Measurements from ENCODE around the gene PLA2G4E.

Gene PLA2G4E

DNA sequence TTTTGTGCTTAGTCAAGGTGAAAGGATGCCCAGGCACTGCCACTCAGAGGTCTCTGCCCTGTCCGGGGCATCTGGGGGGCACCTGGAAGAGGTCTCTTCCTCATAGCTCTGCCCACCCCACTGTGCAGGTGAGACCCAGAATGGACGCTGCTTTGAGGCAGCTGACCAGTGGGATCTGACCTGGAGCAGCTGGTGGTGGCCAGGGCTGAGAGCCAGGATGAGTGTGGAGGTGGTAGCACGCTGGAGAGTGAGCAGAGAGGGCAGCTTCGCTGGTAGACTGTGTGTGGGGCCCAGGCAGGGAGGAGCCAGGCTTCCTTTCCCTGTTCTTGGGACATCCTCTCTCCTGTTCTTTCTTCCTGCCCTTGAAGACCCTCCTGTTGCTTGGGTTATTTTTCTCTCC, 32.2 kb upstream of the PLA2G4E start:
- DNase-seq (ENCODE audit: low read depth) = no peak

DNA sequence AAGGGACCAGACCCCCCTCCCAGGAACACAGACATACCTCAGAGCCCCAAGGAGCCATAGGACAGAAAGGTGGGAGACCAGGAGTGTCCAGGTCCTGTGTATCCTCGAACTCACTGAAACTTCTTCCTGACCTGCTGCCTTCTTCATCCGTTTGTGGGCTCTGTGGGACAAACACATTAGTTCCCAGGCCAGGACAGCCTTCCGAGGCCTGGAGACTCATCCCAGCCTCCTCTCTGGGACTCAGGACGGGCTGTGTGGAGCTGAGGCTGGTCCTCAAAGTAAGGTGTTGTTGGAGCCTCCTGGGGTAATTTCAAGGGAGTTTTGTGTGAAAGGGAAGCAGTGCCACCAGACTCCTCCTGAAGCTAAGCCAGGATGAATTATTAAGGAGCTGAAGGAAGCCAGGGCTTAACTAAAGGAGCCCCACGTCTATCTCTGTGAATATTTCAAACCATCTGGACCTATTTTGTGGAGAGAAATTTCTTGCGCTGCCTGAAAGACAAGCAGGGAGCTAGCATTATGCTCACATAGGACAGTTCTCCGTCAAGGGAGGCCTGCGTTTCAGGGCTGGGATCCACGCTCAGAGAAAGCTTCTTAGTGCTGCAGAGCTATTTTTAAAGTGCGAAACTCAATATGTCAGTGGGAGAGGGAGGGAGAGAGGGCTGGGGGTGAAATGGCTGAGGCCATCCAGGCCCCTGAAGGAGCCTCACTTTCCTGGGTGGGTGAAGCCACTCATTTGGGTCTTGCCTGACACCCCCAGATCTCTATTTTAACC, 29.8 kb upstream of the PLA2G4E start:
- DNase-seq (ENCODE audit: low read depth) = no peak

DNA sequence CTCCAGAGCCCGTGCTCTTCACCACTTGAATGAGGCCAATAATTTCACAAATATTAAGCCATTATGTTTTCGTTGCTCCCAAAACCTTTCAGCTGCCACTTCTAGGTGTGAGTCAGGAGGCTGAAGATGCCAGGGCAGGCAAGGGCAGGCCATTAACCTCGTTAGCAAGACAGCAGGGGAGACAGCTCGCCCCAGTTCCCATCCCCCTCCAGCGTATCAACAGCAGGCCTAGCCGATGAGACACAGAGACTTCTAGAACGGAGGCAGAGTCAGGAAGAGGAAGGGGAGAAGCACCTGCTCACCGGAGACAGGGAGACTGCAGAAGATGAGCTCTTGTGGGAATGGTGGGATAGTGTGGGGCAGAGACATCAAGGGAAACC, 28.0 kb upstream of the PLA2G4E start:
- DNase-seq (ENCODE audit: low read depth) = no peak

DNA sequence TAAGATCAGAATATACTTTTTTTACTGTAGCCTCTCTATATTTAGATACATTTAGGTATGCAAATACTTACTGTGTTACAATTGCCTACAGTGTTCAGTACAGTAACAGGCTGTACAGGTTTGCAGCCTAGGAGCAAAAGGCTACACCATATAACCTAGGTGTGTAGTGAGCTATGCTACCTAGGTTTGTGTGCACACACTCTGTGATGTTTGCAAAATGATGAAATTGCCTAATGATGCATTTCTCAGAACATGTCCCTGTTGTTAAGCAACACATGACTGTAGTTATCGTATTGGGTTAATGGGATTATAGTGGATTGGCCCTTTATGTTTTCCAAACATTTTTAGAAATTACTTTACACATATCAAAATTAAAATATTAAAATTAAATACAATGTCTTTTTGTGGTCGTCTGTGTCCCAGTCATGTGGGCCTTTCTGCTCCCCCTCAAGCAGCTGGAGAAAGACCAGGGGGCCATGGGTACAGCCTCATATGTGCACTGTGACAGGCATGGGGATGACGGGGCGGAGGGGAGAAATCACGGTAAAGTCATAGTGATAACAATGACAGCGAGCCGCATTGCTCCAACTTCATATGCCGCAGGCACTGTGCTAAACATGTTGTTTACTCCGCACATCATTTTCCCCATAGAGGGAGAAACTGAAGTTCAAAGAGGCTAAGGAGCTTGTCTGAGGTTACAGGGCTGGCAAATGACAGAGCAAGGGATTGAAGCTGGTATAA, 27.4 kb upstream of the PLA2G4E start:
- no peak for DNase-seq (ENCODE audit: low read depth)

DNA sequence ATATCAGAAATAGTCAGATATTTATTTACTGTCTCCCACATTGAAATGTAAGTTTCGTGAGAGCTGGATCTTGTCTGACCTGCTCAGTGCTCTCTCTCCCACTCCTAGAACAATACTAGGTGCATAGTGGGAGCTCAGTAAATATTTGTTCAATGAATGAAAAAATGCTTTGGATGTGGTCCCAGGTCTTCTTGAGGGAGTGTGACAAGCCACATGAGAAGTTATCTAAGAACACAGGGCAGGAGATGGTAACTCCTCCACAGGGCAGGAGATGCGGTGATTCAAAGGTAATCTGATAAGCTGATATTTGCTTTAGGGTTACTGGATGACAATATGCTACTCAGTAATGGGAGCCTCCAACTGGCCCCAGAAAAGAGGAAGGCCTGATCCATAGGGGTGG, 25.8 kb upstream of the PLA2G4E start:
- DNase-seq (ENCODE audit: low read depth) = no peak

DNA sequence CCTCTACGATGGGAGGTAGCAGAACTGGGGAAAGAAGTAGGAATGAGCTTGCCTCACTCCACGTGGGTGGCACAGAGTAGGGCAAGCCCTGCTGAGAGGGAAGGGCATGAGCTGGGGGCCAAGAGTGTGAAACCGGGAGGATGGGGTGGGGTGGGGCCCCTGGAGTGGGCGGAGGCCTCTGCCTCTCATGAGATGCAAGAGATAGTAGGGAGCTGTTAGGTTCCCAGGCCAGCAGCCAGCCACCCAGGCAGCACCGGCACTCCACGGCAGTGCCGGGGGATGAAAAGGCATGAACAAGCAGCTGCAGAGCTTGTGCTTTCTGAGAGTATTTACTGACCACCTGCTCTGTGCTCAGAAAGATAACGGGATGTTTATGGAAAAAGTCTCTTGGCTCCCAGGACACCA, 24.4 kb upstream of the PLA2G4E start:
- DNase-seq (ENCODE audit: low read depth) = no peak

DNA sequence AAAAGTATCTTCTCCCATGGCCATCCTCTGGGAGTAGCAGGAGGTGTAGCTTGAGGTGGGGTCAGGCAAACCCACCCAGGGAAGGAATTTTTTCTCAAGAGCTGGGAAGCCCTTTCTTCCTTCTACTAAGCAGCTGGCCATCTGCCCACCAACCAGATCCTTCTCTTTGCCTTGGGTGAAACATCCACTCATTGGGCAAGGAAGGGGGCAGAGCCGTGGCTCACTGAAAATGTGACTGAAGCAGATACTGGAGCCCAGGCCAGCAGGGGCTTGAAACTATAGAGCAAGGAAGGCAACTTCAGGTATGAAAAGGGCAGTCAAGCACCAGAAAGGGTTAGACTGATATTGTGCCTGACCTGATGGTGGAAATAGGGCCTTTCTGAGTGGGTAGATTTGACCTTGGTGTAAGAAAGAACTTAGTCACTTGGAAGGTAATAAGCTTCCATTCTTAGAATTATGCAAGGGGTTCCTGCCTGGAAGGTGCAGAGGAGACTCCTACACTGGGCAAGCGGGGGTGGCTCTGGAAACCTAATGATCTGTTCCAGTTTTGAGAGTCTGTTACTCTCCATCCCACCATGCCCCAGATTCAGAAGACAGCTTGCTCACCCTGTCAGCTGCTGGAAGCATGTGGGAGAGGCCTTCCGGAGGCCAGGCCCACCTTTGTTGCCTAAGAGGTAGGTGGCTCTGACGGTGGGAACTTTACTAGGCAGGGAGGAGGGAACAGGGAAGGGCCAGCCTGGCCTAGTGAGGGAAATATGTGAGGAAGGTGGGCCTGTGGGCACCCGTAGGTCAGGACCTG, 22.0 kb upstream of the PLA2G4E start:
- DNase-seq (ENCODE audit: low read depth) = no peak

DNA sequence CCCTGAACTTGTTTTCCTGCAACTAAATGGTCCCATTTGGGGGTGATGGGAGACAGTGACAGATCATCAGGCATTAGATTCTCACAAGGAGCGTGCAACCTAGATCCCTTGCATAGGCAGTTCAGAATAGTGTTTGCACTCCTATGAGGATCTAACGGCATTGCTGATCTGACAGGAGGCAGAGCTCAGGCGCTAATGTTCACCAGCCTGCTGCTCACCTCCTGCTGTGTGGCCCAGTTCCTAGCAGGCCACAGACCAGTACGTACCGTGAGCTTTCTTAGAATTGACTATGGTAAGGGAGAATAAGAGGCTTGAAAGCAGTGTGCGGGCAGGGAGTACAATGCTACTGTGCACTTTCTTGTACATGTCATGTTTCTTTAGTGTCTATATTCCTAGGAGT, 17.6 kb upstream of the PLA2G4E start:
- DNase-seq (ENCODE audit: low read depth) = no peak

DNA sequence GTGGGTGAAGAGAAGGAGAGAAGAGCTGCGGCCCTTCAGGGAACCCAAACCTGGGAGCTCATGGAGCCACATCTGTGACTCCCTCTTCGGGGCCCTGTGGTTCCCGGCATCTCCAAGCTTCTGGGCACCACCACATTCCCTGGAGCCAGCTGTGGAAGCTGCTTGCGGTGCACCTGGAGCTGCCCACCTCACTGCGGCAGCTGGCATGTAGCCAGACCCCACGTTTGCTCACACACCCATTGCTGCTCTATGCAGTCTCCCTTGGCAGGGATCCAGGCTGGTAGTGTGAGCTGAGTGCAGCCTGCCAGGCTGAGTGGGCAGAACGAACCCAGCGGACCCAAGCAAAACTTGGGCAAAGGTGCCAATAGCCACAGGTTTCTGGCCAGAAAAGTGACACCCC, 16.8 kb upstream of the PLA2G4E start:
- DNase-seq (ENCODE audit: low read depth) = no peak

DNA sequence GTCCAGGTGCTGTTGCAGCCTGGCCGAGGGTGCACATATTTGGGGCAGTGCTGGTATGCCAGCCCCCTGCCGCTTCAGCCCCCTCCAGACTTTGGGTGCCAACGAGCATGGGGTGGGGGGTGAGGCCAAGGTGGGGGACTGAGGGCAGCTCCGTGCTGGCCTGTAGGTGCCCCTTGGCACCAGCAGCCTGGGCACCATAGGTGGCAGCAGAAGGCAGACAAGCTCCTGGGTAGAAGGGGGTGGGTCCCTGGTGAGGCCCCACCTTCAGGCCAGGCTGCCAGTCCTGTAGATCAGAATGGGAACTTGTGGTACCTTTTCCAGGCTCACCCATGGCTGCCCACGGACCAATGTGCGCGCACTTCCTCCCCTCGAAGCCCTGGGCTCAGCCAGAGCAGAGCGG, 16.1 kb upstream of the PLA2G4E start:
- no peak for DNase-seq (ENCODE audit: low read depth)

DNA sequence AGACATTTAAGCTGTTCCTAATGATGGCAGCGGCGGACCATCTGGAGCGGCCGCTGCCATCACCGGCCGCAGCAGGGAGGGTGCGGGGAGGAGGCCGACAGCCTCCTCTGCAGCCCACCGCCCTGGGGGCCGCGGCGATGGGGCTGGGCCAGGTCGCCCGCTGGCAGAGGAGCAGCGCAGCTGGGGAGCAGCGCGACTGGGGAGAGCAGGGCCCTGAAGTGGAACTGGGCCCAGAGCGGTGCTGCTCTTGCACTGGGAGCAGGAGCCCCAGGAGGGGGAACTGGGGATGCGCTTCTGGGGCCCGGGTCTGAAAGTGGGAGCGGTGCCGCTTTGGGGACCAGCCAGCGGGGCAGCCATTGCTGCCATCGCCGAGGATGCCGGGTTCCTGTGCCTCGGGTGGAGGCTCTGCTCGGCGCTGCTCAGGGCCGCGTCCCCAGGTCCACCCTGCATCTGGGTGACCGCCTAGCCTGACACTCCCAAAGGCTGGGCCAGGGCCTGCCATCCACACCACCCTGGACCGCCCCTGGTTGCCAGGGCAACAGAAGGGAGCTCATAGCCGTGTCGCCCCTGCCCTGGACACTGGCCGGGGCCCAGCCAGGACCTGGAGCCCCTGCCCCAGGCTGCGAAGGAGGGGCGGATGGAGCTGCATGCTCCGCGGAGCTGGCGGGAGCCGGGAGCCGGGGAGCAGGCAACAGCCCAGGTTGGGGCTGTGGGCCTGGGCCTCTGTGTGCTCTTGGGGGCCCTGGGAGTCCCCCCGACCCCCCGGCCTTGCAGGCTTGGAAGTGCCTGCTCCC, 15.5 kb upstream of the PLA2G4E start:
- no peak for DNase-seq (ENCODE audit: low read depth)

DNA sequence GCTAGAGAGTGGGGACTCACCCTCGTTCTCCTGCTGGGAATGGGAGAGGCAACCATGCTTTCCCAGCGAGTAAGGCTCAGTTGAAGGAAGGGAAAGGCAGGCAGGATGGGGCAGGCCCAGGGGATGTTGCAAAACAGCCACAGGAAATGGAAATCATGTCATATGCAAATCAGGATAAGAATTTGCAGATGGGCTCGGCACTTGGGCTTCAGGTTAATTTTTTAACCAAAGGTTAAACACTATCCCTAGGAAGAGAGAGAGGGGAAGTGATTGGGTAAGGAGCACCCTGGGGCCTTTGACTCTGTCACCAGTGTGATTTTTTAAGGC, 14.6 kb upstream of the PLA2G4E start:
- no peak for DNase-seq (ENCODE audit: low read depth)

DNA sequence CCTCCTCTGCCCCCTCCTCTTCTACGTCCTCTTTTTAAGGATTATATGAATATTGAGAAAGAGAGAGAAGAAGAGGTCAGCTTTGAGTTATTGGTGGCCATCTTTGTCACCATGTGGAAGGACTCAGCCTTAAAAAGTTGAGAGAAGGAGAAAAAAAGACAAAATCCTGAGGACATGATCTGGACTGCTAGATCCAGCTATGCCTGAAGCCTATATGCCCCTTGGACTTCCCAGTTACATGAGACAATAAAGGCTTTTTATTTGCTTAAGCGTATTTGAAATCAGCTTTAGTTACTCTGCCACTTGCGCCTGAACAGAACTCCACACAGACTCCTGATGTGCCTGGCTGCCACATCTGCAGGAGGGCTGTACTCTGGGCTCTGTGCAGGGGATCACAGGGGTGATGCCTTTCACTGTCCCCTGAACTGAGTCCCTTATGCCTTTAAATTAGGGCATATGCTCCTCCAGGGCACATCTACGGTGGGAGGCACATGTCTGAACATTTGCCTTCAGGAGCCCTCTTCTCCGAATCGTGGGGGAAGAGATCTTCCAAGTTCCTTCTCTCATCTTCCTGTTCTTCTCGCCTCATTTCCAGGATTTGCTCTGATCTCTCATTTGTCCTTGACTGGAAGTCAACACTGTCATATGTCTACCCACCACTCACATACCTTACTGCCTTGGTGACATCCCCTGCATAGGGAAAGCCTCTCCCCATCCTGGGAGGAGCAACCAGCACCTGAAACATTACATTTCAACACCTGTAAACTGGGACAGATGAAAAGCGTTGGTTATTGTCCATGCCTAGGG, 14.0 kb upstream of the PLA2G4E start:
- no peak for DNase-seq (ENCODE audit: low read depth)

DNA sequence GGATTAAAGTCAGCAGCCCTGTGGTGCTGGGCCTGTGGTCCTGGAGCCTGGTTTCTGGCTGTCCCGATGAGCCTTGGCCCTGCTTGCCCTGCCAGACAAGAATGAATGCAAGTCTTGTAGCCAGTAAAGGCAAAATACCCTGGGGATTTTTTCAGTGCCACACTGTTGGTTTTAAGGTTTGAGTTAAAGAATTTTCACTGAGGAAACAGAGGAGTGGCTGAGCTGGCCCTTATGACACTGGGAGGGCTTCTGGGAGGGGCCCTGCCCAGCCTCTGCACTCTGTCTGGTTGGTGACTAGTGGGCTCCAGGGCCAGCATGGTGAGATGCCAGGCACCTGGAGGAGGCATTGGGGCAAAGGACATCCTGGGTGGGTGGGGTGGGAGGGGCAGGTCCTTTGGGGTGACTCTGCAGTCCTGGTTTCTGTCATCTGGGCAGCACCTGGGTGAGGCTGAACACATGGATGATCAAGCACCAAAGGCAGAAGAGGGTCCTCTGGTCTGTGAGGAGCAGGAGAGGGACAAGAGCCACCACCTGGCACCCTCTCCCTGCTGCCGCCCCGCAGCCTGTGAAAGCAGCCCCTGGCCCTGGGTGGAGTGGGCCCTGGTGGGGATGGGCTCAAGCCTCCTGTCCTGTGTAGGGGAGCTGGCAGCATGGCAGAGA, 12.5 kb upstream of the PLA2G4E start:
- DNase-seq (ENCODE audit: low read depth) = no peak

DNA sequence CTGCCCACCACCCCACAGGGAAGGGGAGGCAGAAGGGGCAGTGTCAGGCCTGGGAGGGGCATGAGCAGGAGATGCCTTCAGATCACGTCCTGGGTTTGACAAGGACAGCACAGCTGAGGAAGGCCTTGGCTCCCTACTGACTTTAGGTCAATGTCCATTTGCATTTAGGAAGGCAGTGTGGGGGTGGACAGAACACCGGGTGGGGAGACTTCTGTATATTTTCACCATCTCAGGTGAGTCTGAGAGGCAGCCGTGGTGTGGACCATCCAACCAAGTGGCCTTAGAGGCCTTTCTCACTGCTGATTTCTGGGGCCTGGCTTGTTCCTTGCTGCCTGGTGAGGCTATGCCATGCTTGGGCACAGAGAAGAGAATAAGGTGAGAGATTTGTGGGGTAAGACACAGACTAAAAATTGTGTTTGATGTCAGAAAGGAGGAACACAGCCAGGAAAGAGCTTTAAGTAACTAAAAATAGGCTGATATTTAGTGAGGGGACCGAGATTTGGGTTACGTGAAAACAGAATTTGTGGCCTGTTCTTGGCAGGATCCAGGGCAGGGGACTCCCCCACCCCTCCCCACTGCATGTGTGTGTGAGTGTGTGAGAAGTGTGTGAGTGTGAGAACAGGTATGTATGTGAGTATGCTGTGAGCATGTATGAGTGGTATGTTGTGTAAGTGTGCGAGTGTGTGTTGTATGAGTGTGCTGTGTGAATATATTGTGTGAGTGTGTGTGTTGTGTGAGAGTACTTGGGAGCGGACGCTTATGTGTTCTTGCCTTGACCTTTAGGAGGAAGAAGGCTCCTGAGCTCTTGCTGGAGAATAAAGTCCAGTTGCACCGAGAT, 11.8 kb upstream of the PLA2G4E start:
- DNase-seq (ENCODE audit: low read depth) = no peak

DNA sequence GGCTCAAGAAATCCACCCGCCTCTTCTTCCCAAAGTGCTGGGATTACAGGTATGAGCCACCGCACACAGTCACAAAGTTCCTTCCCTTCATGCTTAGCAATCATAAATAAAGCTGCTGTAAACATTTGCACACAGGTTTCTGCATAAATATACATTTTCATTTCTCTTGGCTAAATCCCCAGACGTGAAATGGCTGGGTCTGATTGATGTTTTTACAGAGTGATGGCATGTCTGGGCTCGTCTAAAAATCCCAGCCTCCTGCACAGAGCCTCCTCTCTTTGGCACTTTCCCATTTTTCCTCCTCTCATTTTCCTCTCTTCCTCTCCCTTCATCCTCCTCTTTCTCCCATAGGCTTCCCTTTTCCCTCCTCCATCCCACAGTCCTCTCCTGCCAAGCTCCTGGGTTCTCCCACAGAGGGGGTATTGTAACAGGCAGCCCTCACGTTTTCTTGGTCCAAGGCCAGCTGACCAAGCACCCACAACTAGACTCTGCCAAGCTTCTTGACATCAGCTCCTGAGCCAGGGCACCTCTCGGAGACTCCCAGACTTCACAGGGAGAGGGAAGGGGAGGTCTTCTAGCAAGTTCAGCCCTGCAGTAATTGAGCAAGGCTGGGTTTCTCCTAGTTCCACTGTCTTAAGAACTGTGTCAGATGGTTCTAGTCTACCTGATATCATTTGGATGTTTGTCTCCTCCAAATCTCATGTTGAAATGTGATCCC, 10.5 kb upstream of the PLA2G4E start:
- DNase-seq (ENCODE audit: low read depth) = no peak

DNA sequence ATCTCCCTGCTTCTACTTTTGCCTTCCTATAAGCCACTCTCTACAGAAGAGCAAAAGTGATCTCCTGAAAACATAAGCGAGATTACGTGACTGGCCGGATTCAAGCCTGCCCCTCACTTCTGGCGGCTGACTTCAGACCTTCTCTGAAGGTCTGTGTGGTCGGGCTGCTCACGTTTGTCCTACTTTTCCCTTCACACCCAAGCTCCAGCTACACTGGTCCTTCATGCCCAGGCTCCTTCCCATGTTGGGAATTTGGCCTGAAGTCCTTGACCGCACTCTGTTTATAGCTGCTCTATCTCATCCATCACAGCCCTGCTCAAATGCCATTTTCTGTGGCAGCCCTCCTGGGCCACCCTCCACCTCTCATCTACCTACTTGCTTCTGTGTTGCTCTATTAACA, 6.7 kb upstream of the PLA2G4E start:
- DNase-seq (ENCODE audit: low read depth) = no peak

DNA sequence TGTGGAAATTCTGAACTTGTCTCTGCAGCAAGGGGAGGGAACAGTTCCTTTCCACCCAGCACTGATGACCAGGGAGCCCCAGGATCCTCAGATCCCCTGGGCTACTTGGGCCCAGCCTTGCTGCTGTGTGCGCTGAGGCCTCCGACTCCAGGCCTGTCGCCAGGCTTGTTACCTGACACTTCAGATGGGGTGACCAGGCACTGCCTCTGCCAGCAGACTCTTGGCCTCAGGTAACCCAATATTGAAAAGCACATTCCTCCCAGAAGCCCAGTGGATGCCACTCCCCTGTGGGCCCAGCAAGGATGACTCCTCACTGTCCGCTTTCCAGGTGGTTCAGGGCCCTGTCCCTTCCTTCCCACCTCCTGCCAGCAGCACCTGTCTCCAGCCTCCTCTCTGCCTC, 3.5 kb upstream of the PLA2G4E start:
- DNase-seq (ENCODE audit: low read depth) = no peak

DNA sequence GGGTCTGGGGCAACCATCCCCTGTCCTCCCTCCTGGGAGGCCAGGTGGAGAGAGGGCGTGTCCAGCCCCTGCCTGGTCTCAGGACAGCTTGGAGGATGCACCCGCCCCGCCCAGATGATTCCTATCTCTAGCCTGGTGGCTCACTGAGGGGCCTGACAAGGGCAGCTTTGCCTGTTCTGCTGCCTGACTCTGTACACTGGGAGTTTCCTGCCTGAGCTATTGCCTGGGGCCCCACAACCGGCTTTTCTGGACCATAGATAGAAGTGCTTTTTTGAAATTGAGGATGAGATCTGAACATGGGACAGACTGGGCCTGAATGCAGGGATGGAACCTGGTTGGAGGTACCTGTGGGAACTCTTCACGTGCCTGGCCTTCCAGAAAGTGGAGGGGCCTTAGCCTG, 751 bp upstream of the PLA2G4E start:
- DNase-seq (ENCODE audit: low read depth) = no peak

All from stromal cell of bone marrow (primary cell).